Measurements from ENCODE around the gene GFOD2.

GFOD2 gene

GRCh38 chr16:67656344-67657016, 62.6 kb downstream of the GFOD2 start:
- DNase-seq: no peak

- no peak for DNase-seq
Measured at GRCh38 chr16:67655363-67655762, 63.8 kb downstream of the GFOD2 start.

- no peak for DNase-seq
Measured at GRCh38 chr16:67654403-67654911, 64.7 kb downstream of the GFOD2 start.

GRCh38 chr16:67653789-67654402, 65.2 kb downstream of the GFOD2 start:
- no peak for DNase-seq

GRCh38 chr16:67653128-67653788, 65.9 kb downstream of the GFOD2 start:
- no peak for DNase-seq

- no peak for DNase-seq
Measured at GRCh38 chr16:67652578-67653127, 66.5 kb downstream of the GFOD2 start.

- no peak for DNase-seq
Measured at GRCh38 chr16:67651847-67652246, 67.3 kb downstream of the GFOD2 start.

GRCh38 chr16:67651039-67651438, 68.1 kb downstream of the GFOD2 start:
- no peak for DNase-seq

GRCh38 chr16:67650023-67650422, 69.1 kb downstream of the GFOD2 start:
- no peak for DNase-seq

- no peak for DNase-seq
Measured at GRCh38 chr16:67649494-67649931, 69.6 kb downstream of the GFOD2 start.

- DNase-seq: no peak
Measured at GRCh38 chr16:67648764-67649407, 70.2 kb downstream of the GFOD2 start.

GRCh38 chr16:67648088-67648763, 70.9 kb downstream of the GFOD2 start:
- no peak for DNase-seq

GRCh38 chr16:67647681-67648080, 71.4 kb downstream of the GFOD2 start:
- DNase-seq: no peak

- no peak for DNase-seq
Measured at GRCh38 chr16:67647111-67647651, 71.9 kb downstream of the GFOD2 start.

GRCh38 chr16:67645397-67646121, 73.6 kb downstream of the GFOD2 start:
- DNase-seq: no peak

GRCh38 chr16:67644038-67644437, 75.1 kb downstream of the GFOD2 start:
- no peak for DNase-seq

GRCh38 chr16:67641779-67642708, 77.1 kb downstream of the GFOD2 start:
- DNase-seq: no peak

- no peak for DNase-seq
Measured at GRCh38 chr16:67637625-67638024, 81.5 kb downstream of the GFOD2 start.

GRCh38 chr16:67636713-67637112, 82.4 kb downstream of the GFOD2 start:
- DNase-seq: no peak

GRCh38 chr16:67632415-67633172, 86.5 kb downstream of the GFOD2 start:
- DNase-seq: no peak
